ENCODE results near the gene BABAM2.
"Not testable (repeated sequence)": the region's sequence is repeated elsewhere in the genome, so short reads cannot be mapped to it uniquely, and the experiment has no call there.

BABAM2 gene

GRCh38 chr2:27953077-27953476, 62.5 kb downstream of the BABAM2 start:
- no peak for DNase-seq

GRCh38 chr2:27954221-27954673, 63.7 kb downstream of the BABAM2 start:
- DNase-seq: no peak

- peak; percentile 14 for DNase-seq
Observed at GRCh38 chr2:27954771-27955383, 64.3 kb downstream of the BABAM2 start.

GRCh38 chr2:27955384-27956161, 65.0 kb downstream of the BABAM2 start:
- DNase-seq: no peak

- no peak for DNase-seq
Observed at GRCh38 chr2:27956888-27957287, 66.4 kb downstream of the BABAM2 start.

GRCh38 chr2:27958711-27959378, 68.3 kb downstream of the BABAM2 start:
- peak; percentile 88 for DNase-seq

GRCh38 chr2:27959496-27959895, 69.0 kb downstream of the BABAM2 start:
- no peak for DNase-seq

- DNase-seq: no peak
Observed at GRCh38 chr2:27960237-27960912, 69.8 kb downstream of the BABAM2 start.

- DNase-seq: no peak
Observed at GRCh38 chr2:27962006-27962405, 71.5 kb downstream of the BABAM2 start.

- DNase-seq: no peak
Observed at GRCh38 chr2:27963472-27963871, 72.9 kb downstream of the BABAM2 start.

- DNase-seq: no peak
Observed at GRCh38 chr2:27964067-27964466, 73.5 kb downstream of the BABAM2 start.

GRCh38 chr2:27965841-27966240, 75.3 kb downstream of the BABAM2 start:
- no peak for DNase-seq

- no peak for DNase-seq
Observed at GRCh38 chr2:27966466-27966865, 75.9 kb downstream of the BABAM2 start.

GRCh38 chr2:27967076-27967475, 76.5 kb downstream of the BABAM2 start:
- DNase-seq: no peak

- DNase-seq: not testable (repeated sequence)
Observed at GRCh38 chr2:27968045-27968444, 77.5 kb downstream of the BABAM2 start.

GRCh38 chr2:27968957-27969356, 78.4 kb downstream of the BABAM2 start:
- not testable (repeated sequence) for DNase-seq

GRCh38 chr2:27972311-27972710, 81.8 kb downstream of the BABAM2 start:
- DNase-seq: no peak

- no peak for DNase-seq
Observed at GRCh38 chr2:27973592-27973991, 83.1 kb downstream of the BABAM2 start.

- no peak for DNase-seq
Observed at GRCh38 chr2:27976308-27976707, 85.8 kb downstream of the BABAM2 start.

GRCh38 chr2:27977731-27978312, 87.3 kb downstream of the BABAM2 start:
- no peak for DNase-seq

GRCh38 chr2:27978761-27979160, 88.2 kb downstream of the BABAM2 start:
- not testable (repeated sequence) for DNase-seq

GRCh38 chr2:27980242-27980641, 89.7 kb downstream of the BABAM2 start:
- no peak for DNase-seq

GRCh38 chr2:27984153-27984552, 93.6 kb downstream of the BABAM2 start:
- DNase-seq: no peak

All from DMS79 treated with DMSO at 0.1 percent for 48 hours (cell line).